HG02759 (cell line): ENCODE results near the gene ELP5.

ENCODE experiments used
- ATAC-seq: cut with Tn5 transposase; IDR thresholded peaks from one replicate; pipeline ENCODE4 v1.9.1; 2021; ENCODE audit warnings: mild to moderate bottlenecking, moderate library complexity; ENCODE audit not compliant: unreplicated experiment

The ELP5 gene

GRCh38 chr17:7251661-7252175 lies 297 bp upstream of the ELP5 start, which contains the start of gene CTDNEP1:
TSS of gene CTDNEP1 (minus strand) at chr17:7251734. CDS start at chr17:7251296, 438 bp downstream.
- ATAC-seq, result peak; percentile 78

GRCh38 chr17:7253082-7253481 lies 1.1 kb downstream of the ELP5 start:
- no peak for ATAC-seq

GRCh38 chr17:7254511-7254910 lies 2.5 kb downstream of the ELP5 start:
- no peak for ATAC-seq

- ATAC-seq, result no peak
Measured at GRCh38 chr17:7256766-7257456, 4.9 kb downstream of the ELP5 start.

- ATAC-seq, result no peak
Measured at GRCh38 chr17:7258731-7259554, 6.9 kb downstream of the ELP5 start.

- ATAC-seq, result no peak
Measured at GRCh38 chr17:7259555-7259889, 7.5 kb downstream of the ELP5 start.

GRCh38 chr17:7260151-7260550 lies 8.1 kb downstream of the ELP5 start:
- ATAC-seq, result no peak

GRCh38 chr17:7260651-7261378 lies 8.8 kb downstream of the ELP5 start:
- ATAC-seq, result no peak

- no peak for ATAC-seq
Measured at GRCh38 chr17:7261379-7262191, 9.6 kb downstream of the ELP5 start.

GRCh38 chr17:7262192-7262934 lies 10.3 kb downstream of the ELP5 start, which contains the start of gene CLDN7:
TSS of gene CLDN7 (minus strand) at chr17:7262478. CDS start at chr17:7262043, 435 bp downstream.
- no peak for ATAC-seq

- no peak for ATAC-seq
Measured at GRCh38 chr17:7262935-7263800, 11.2 kb downstream of the ELP5 start.

GRCh38 chr17:7263801-7264078 lies 11.7 kb downstream of the ELP5 start:
- ATAC-seq, result no peak

GRCh38 chr17:7266784-7267183 lies 14.8 kb downstream of the ELP5 start:
- ATAC-seq, result no peak

GRCh38 chr17:7279448-7279847 lies 27.4 kb downstream of the ELP5 start:
- no peak for ATAC-seq

- peak; percentile 64 for ATAC-seq
Measured at GRCh38 chr17:7280519-7281073, 28.6 kb downstream of the ELP5 start.

GRCh38 chr17:7281074-7281952 lies 29.3 kb downstream of the ELP5 start, which contains the start of gene SLC2A4:
TSS of gene SLC2A4 (plus strand) at chr17:7281718. CDS start at chr17:7281935, 217 bp downstream.
- peak; percentile 72 for ATAC-seq

GRCh38 chr17:7281953-7282751 lies 30.1 kb downstream of the ELP5 start:
- ATAC-seq, result no peak
